Activated CD4-positive, CD25-positive, alpha-beta regulatory T cell treated with anti-CD3 and anti-CD28 coated beads, Interleukin-2, amount 50 U/mL, for 16 hours (primary cell): ENCODE measurements around the gene TUBB4A.

Source experiments
- DNase-seq: peaks from one replicate; pipeline ENCODE4 v3.0.0-alpha.2; 2020; ENCODE audit warnings: low read depth, low spot score

Gene TUBB4A

DNA sequence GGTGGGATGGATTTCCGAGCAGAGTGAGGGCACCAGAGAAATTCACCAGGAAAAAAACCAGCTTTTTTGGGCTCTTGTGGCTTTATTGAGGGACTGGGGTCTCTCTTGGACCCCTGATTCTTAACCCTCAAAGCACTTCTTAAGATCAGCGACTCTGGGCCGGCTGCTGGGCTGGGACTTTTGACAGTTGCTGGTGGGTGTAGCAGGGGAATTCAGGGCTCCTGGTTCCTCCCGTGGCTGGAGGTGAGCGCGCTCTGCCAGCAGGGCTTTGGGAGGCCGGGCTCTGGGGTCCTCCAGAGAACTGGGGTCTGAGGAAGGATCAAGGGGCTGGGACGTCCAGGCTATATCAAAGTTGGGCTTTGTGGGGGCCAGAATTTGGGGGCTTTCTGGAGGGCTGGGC lies 34.7 kb downstream of the TUBB4A start:
- DNase-seq = no peak

DNA sequence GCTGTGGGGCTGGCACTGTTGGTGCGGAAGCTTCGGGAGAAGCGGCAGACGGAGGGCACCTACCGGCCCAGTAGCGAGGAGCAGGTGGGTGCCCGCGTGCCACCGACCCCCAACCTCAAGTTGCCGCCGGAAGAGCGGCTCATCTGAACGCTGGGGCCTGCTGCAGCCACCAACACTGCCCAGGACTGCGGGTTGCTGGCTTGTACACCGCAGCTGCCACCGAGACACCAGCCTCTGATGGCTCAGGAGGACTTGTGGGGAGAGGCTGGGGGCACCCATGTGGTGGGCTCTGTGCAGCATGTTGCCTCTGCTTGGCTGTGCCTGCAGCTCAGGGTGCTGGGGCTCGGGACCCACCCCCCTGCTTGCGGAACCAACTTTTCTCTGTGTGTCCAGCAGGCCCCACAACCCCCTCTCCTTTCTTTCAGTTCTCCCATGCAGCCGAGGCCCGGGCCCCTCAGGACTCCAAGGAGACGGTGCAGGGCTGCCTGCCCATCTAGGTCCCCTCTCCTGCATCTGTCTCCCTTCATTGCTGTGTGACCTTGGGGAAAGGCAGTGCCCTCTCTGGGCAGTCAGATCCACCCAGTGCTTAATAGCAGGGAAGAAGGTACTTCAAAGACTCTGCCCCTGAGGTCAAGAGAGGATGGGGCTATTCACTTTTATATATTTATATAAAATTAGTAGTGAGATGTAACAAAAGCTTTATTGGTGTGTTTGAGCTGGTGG lies 35.4 kb downstream of the TUBB4A start:
- DNase-seq = no peak

DNA sequence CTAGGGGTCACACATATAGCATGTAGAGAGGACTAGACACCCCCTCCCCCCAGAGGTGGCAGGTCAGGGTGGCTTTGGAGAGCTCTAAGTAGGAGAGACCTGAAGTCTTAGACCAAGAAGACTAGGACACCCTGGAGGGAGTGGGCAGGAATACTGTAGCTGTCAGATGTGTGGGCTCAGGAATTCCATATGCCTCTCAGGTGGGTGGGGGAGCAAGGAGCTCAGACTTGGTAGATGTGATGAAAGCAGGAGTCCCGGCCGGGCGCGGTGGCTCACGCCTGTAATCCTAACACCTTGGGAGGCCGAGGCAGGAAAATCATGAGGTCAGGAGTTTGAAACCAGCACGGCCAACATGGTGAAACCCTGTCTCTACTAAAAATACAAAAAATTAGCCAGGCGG lies 36.4 kb downstream of the TUBB4A start:
- no peak for DNase-seq

DNA sequence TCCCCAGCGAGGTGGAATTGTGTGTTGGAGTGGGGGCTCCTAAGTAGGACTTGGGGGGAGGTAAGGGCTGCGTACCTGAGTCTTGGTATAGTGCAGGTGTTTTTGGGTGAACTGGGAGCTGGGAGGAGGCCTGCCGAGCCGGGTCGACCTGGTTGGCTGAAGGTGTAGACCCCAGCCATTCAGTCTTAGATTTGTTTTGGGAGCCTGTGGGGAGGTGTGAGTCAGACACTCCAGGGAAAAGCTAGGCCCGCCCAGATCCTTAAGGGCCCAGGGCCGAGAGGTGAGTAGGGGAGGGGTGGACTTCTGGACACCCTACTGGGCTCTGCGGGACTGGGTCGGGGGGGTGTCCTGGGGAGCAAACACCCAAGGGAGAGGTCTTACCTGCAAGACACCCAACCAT lies 37.1 kb downstream of the TUBB4A start:
- DNase-seq = no peak

GRCh38 chr19:6464070-6464873 lies 37.8 kb downstream of the TUBB4A start, which contains the start of gene CRB3:
Gene CRB3, plus strand, starts transcription at chr19:6464271. Its CDS starts 431 bp downstream, at chr19:6464702.
- DNase-seq = no peak

DNA sequence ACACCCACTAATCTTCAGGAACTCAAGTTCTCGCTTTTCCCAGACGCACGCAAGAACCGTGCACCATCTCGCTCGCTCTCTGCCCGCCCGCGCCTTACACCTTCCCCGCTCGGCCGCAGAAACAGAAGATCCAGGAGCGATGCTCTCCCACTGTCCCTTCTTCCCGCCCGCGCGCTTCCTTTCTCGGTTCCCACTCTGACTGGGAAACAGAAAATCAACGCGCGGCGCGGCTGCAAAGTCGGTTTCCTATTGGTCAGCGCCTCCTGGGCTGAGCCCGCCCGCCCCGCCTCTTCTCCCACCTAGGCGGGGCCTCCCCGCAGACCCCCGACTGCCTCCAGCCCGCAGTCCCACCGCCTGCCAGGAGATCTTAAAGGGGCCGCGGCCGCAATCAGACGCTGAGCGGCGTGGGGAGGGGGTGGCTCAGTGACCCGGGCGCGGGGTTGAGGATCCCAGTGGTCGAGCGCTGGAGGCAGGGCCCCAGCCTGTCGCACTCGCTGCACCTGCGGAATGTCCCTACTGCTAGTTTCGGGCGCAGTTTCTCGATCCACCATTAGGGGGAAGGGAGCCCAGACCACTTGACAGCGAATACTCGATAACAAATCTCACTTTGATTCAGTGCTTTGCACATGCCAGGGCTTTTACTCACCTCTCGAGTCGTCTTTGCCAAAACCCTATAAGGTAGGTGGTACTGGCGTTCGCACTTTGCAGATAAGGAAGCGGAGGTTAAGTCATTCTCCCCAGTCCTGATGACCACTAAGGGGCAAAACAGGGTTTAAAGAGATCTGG lies 41.8 kb downstream of the TUBB4A start:
- peak; percentile 90 for DNase-seq

GRCh38 chr19:6459262-6460098 lies 42.6 kb downstream of the TUBB4A start, which contains the start of gene SLC25A23:
Gene SLC25A23, minus strand, starts transcription at chr19:6459792. Its CDS starts 164 bp downstream, at chr19:6459628.
- DNase-seq = no peak

- no peak for DNase-seq
These were observed 43.3 kb downstream of the TUBB4A start for GRCh38 chr19:6458695-6459261.

- no peak for DNase-seq
These were observed 44.0 kb downstream of the TUBB4A start for GRCh38 chr19:6457958-6458694.

GRCh38 chr19:6455924-6456323 lies 46.2 kb downstream of the TUBB4A start:
- DNase-seq = no peak

- DNase-seq = no peak
These were observed 48.1 kb downstream of the TUBB4A start for GRCh38 chr19:6453951-6454565.

- DNase-seq = no peak
These were observed 49.2 kb downstream of the TUBB4A start for GRCh38 chr19:6452899-6453298.

- no peak for DNase-seq
These were observed 49.9 kb downstream of the TUBB4A start for GRCh38 chr19:6452223-6452614.

DNA sequence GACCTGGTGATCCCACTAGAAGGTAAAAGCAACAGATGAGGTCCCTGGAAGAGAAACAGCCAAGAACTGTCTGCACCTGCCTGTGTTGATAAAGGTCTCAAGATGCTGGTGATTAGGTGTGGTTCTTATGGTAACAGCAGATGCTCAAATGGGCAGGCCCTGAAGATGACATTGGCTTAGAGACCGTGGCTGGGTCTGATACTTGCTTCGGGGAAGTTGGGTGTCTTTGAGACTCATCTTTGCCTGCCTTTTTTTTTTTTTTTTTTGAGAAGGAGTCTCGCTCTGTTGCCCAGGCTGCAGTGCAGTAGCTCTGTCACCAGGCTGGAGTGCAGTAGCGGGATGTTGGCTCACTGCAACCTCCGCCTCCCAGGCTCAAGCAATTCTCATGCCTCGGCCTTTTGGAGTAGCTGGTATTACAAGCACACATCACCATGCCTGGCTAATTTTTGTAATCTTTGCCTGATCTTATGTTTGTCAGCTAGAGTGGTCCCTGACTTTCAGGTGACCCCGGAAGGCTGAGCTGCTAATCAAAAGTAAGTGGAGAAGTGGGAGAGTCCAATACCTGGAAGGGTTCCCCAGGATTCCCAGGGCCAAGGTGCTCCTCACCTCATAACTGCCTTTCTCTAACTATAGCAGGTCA lies 50.4 kb downstream of the TUBB4A start:
- no peak for DNase-seq

- DNase-seq = no peak
These were observed 51.9 kb downstream of the TUBB4A start for GRCh38 chr19:6450166-6450565.

DNA sequence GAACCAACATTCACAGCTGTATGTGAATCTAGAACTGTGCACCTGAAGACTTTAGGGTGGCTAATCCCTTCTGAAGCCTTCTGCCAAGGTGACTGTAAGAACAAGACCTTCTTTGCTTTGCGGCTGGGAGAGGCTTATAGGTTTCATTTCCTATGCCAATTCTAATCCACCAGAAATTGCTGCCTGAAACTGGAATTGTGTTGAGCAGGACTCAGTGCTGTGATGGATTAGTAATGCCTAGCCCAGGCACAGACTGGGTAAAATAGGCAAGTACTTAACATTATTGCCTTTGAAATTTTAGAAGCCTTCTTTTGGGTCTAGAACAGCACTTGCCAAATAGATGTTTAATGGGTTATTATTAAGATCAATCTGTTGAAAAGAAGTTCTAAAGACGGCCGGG lies 54.1 kb downstream of the TUBB4A start:
- no peak for DNase-seq

GRCh38 chr19:6446452-6446851 lies 55.7 kb downstream of the TUBB4A start:
- no peak for DNase-seq
